ENCODE data around the gene HES3. TPM values are rescaled to one million over a fixed set of nuclear protein-coding genes. Genes with fewer than 3 reads are reported as not detected.

HES3 gene
- total RNA-seq, 2 donors from 2014 or later: not detected

DNA sequence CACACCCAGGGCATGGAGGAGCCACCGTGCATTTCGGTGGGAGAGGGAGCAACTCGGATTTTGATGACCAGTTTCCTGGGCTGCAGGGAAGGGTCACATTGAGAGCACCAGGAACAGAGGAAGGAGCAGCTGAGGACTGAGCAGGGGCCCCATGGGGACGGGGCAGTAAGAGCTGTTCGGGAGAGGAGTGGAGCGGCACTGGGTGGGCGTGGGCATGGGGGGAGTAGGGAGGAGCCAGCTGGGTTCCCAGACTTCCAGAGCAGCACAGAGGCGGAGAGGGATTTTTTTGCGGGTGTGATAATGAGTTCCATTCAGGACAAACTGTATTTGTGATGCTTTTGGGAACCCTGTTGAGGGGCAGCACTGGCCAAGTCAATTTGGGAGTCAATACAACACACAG, 34.3 kb downstream of the HES3 start:
- TF ChIP-seq POLR2A (IDR thresholded peaks at IDR 0.05) (no peak), CTCF (IDR thresholded peaks at IDR 0.05) (no peak)
- ATAC-seq: no peak
- no peak overlapping the region for H3K4me3 ChIP-seq
- H3K27ac ChIP-seq: no peak overlapping the region
- 80 to 81% methylated on average over 8 to 9 of the region's 9 CpGs for WGBS, 2 donors
- no peaks in the 10 kb centered on the region for H3K27me3 ChIP-seq
- H3K4me1 ChIP-seq: no peaks in the 10 kb centered on the region
- H3K9me3 ChIP-seq: no peaks in the 10 kb centered on the region
- no peak for DNase-seq
- intact Hi-C loops (cut with DNase I): no loop called here
- no peaks in the 10 kb centered on the region for H3K36me3 ChIP-seq (replicated peaks in 1 of 2; ENCODE audit: insufficient read depth in 1 of 2, low read depth in 2 of 2)

DNA sequence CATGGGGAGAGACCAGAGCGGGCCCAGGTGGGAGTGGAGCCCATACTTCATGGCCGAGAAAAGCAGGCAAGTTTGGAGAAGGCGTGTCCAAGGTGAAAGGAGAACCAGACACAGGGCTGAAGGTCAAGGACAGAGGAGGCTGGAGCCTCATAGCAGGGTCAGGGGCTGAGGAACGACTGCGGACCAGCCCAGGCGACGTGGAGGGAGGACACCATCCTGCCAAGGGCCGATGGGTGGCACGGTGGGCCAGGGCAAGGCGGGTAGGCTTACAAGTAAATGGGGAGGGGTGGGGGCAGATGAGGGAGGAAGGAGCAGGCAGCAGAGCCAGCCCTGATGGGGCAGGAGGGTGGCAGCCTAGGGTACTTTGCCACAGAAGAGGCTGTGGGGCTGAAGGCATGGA, 35.1 kb downstream of the HES3 start:
- TF ChIP-seq CTCF (IDR thresholded peaks at IDR 0.05) (no peak), POLR2A (IDR thresholded peaks at IDR 0.05) (no peak)
- Histone ChIP-seq H3K9me3 (no peaks in the 10 kb centered on the region), H3K27me3 (no peaks in the 10 kb centered on the region), H3K27ac (no peak overlapping the region), H3K4me1 (no peaks in the 10 kb centered on the region), H3K36me3 (replicated peaks in 1 of 2; ENCODE audit: insufficient read depth in 1 of 2, low read depth in 2 of 2) (no peaks in the 10 kb centered on the region), H3K4me3 (no peak overlapping the region)
- intact Hi-C loops (cut with DNase I): no loop called here
- 89 to 94% methylated on average over 10 of the region's 10 CpGs for WGBS, 2 donors
- ATAC-seq (no peak), DNase-seq (no peak)

- DNase-seq: no peak
Measured at GRCh38 chr1:6279613-6280383, 35.8 kb downstream of the HES3 start.

GRCh38 chr1:6280761-6281451, 36.9 kb downstream of the HES3 start:
- intact Hi-C loops (cut with DNase I): no loop called here
- H3K27ac ChIP-seq: no peak overlapping the region
- H3K4me1 ChIP-seq: no peaks in the 10 kb centered on the region
- H3K36me3 ChIP-seq (replicated peaks in 1 of 2; ENCODE audit: insufficient read depth in 1 of 2, low read depth in 2 of 2): no peaks in the 10 kb centered on the region
- WGBS, 2 donors: 81 to 85% methylated on average over 16 to 28 of the region's 33 CpGs
- ATAC-seq: no peak
- TF ChIP-seq POLR2A (IDR thresholded peaks at IDR 0.05) (no peak), CTCF (IDR thresholded peaks at IDR 0.05) (peak in 2 of 7 experiments; percentile 8 to 20)
- H3K4me3 ChIP-seq: no peak overlapping the region
- H3K9me3 ChIP-seq: no peaks in the 10 kb centered on the region
- no peaks in the 10 kb centered on the region for H3K27me3 ChIP-seq
- DNase-seq: no peak

More at GRCh38 chr1:6279613-6280383, 35.8 kb downstream of the HES3 start:
- no peak for ATAC-seq
- WGBS, 2 donors: 81 to 84% methylated on average over 17 to 31 of the region's 31 CpGs
- TF ChIP-seq CTCF (IDR thresholded peaks at IDR 0.05): no peak
- no peak for TF ChIP-seq POLR2A (IDR thresholded peaks at IDR 0.05)
- Histone ChIP-seq H3K36me3 (replicated peaks in 1 of 2; ENCODE audit: insufficient read depth in 1 of 2, low read depth in 2 of 2) (no peaks in the 10 kb centered on the region), H3K27ac (no peak overlapping the region), H3K9me3 (no peaks in the 10 kb centered on the region), H3K4me3 (no peak overlapping the region), H3K4me1 (no peaks in the 10 kb centered on the region), H3K27me3 (no peaks in the 10 kb centered on the region)
- intact Hi-C loops (cut with DNase I): no loop called here

All from body of pancreas (tissue), 4 donors.